ENCODE data around the gene PCYOX1L. TPM values are rescaled to one million over a fixed set of nuclear protein-coding genes. Genes with fewer than 3 reads are reported as not detected.

Gene PCYOX1L
- total RNA-seq, 1 experiment from 2014 or later: 7.0 TPM

DNA sequence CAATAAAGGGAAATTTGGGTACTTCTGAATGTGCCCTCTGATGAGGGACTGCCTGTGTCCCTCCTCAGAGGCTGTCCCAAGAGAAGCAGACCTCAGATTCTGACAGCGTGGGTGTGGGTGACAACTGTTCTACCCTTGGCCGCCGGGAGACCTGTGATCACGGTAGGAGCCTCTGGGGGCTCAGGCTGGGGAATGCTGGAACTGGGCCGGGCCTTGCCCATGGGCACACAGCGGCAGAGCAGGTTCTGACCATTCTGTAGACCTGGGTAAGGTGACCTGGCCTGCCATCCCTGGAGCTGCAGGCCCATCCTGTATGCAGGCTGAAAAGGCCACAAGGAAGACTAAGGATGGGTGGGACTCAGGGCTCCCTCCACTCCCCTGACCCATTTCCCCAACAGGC, 42.1 kb upstream of the PCYOX1L start:
- no TSS peak for BruUV-seq (replicated peaks)
- no peaks in the 10 kb centered on the region for H3K36me3 ChIP-seq (ENCODE audit: control insufficient read depth, insufficient read depth, low read length)
- no peak overlapping the region for H3K4me3 ChIP-seq (ENCODE audit: low read depth in 2 of 2, low read length in 2 of 2)
- no peaks in the 10 kb centered on the region for H3K9me3 ChIP-seq (ENCODE audit: control insufficient read depth, insufficient read depth, low read depth, low read length)
- H3K27ac ChIP-seq (ENCODE audit: low read length): no peak overlapping the region
- no peaks in the 10 kb centered on the region; the same call in 1 of the 2 replicates for H3K4me1 ChIP-seq (ENCODE audit: control insufficient read depth, insufficient read depth, low read length)
- ChIA-PET CTCF (interaction anchor here (0.6 kb wide), 1 partner anchor 474 kb away, joined by 3 read pairs; no protein-coding TSS in a partner anchor), POLR2A (no interaction called here)
- intact Hi-C loops (cut with micrococcal nuclease; ENCODE audit: unreplicated experiment) (loop anchor here (5.0 kb wide), 1 partner anchor 127 kb away; no protein-coding TSS in a partner anchor), in situ Hi-C loops (cut with HindIII; ENCODE audit: low pct_unique_long_range_greater_than_20kb, low sequenced_read_pairs) (no loop called here)
- no peaks in the 10 kb centered on the region for H3K27me3 ChIP-seq (ENCODE audit: control insufficient read depth, insufficient read depth, low read length)
- TF ChIP-seq SIN3A (IDR thresholded peaks at IDR 0.05; ENCODE audit: borderline replicate concordance, insufficient read depth, low read depth, low read length) (no peak), POLR2AphosphoS5 (IDR thresholded peaks at IDR 0.05; ENCODE audit: low read depth, low read length) (no peak), TCF7L2 (IDR thresholded peaks at IDR 0.05; ENCODE audit: low read depth, low read length) (no peak)
- TF ChIP-seq, protein P1, sequence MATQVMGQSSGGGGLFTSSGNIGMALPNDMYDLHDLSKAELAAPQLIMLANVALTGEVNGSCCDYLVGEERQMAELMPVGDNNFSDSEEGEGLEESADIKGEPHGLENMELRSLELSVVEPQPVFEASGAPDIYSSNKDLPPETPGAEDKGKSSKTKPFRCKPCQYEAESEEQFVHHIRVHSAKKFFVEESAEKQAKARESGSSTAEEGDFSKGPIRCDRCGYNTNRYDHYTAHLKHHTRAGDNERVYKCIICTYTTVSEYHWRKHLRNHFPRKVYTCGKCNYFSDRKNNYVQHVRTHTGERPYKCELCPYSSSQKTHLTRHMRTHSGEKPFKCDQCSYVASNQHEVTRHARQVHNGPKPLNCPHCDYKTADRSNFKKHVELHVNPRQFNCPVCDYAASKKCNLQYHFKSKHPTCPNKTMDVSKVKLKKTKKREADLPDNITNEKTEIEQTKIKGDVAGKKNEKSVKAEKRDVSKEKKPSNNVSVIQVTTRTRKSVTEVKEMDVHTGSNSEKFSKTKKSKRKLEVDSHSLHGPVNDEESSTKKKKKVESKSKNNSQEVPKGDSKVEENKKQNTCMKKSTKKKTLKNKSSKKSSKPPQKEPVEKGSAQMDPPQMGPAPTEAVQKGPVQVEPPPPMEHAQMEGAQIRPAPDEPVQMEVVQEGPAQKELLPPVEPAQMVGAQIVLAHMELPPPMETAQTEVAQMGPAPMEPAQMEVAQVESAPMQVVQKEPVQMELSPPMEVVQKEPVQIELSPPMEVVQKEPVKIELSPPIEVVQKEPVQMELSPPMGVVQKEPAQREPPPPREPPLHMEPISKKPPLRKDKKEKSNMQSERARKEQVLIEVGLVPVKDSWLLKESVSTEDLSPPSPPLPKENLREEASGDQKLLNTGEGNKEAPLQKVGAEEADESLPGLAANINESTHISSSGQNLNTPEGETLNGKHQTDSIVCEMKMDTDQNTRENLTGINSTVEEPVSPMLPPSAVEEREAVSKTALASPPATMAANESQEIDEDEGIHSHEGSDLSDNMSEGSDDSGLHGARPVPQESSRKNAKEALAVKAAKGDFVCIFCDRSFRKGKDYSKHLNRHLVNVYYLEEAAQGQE (IDR thresholded peaks at IDR 0.05; ENCODE audit: insufficient read depth in 1 of 2, low read depth in 2 of 2, low read length in 1 of 2): no peak
- TF ChIP-seq, protein P2, sequence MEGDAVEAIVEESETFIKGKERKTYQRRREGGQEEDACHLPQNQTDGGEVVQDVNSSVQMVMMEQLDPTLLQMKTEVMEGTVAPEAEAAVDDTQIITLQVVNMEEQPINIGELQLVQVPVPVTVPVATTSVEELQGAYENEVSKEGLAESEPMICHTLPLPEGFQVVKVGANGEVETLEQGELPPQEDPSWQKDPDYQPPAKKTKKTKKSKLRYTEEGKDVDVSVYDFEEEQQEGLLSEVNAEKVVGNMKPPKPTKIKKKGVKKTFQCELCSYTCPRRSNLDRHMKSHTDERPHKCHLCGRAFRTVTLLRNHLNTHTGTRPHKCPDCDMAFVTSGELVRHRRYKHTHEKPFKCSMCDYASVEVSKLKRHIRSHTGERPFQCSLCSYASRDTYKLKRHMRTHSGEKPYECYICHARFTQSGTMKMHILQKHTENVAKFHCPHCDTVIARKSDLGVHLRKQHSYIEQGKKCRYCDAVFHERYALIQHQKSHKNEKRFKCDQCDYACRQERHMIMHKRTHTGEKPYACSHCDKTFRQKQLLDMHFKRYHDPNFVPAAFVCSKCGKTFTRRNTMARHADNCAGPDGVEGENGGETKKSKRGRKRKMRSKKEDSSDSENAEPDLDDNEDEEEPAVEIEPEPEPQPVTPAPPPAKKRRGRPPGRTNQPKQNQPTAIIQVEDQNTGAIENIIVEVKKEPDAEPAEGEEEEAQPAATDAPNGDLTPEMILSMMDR (IDR thresholded peaks at IDR 0.05): no peak
- no peak for DNase-seq (ENCODE audit: low read depth, low spot score)
- ATAC-seq: no peak

DNA sequence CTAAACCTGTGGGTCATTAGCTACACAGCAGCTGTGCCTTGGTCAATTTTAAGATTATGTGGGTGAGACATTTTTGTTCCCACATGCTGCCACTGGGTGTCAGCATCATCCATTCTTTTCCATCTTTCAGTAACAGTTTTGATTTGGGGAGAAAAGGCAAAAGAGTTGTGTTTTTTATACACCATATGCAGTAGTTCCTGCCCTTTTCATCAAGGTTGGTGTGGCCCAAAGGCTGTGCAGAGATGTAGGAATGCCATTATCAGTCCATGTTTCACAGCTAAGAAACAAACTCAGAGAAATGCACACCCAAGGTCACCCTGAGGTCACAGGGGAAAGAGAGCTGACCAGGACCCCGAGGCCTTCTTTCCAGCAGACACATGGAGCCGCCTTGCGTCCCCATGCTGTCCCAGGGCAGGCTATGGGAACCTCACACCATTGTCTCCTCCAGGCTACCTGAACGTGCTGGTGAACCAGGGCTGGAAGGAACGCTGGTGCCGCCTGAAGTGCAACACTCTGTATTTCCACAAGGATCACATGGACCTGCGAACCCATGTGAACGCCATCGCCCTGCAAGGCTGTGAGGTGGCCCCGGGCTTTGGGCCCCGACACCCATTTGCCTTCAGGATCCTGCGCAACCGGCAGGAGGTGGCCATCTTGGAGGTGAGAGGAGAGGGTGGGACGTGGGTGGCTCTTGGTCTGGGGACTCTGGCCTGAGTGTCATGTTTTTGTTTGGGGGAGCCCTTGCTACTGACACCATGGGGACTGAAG, 40.4 kb upstream of the PCYOX1L start:
- TF ChIP-seq, protein P2 (IDR thresholded peaks at IDR 0.05): peak; percentile 82
- TF ChIP-seq SIN3A (IDR thresholded peaks at IDR 0.05; ENCODE audit: borderline replicate concordance, insufficient read depth, low read depth, low read length): no peak
- TF ChIP-seq TCF7L2 (IDR thresholded peaks at IDR 0.05; ENCODE audit: low read depth, low read length): no peak
- Histone ChIP-seq H3K4me3 (ENCODE audit: low read depth in 2 of 2, low read length in 2 of 2) (no peak overlapping the region), H3K27ac (ENCODE audit: low read length) (no peak overlapping the region), H3K27me3 (ENCODE audit: control insufficient read depth, insufficient read depth, low read length) (no peaks in the 10 kb centered on the region), H3K36me3 (ENCODE audit: control insufficient read depth, insufficient read depth, low read length) (no peaks in the 10 kb centered on the region), H3K9me3 (ENCODE audit: control insufficient read depth, insufficient read depth, low read depth, low read length) (no peaks in the 10 kb centered on the region), H3K4me1 (ENCODE audit: control insufficient read depth, insufficient read depth, low read length) (no peaks in the 10 kb centered on the region; the same call in 1 of the 2 replicates)
- DNase-seq (ENCODE audit: low read depth, low spot score) (peak; percentile 30), ATAC-seq (peak; percentile 75)
- intact Hi-C loops (cut with micrococcal nuclease; ENCODE audit: unreplicated experiment) (loop anchor here (1.0 to 5.0 kb wide), 2 partner anchors 54 to 125 kb away; no protein-coding TSS in a partner anchor), in situ Hi-C loops (cut with HindIII; ENCODE audit: low pct_unique_long_range_greater_than_20kb, low sequenced_read_pairs) (no loop called here)
- ChIA-PET POLR2A (no interaction called here), CTCF (interaction anchor here (0.7 to 1.2 kb wide), 4 partner anchors 9 to 245 kb away, joined by 3 to 4 read pairs (median 4); no protein-coding TSS in a partner anchor)
- BruUV-seq (replicated peaks): no TSS peak
